ENCODE measurements around the gene DNAH1. TPM values are rescaled to one million over a fixed set of nuclear protein-coding genes. Genes with fewer than 3 reads are reported as not detected.

Gene DNAH1
- total and polyA plus RNA-seq, 2 donors from 2014 or later, result 1.7 to 12.1 TPM

GRCh38 chr3:52298149-52299098, 17.7 kb upstream of the DNAH1 start:
- Histone ChIP-seq H3K4me1 (ENCODE audit: control insufficient read depth in 2 of 3, insufficient read depth in 2 of 3, low read depth in 1 of 3, low read length in 3 of 3) (peaks cover 0 to 7% (median 0%) of the 10 kb centered on the region in 3 donors), H3K27me3 (ENCODE audit: control insufficient read depth, insufficient read depth, low read length) (no peaks in the 10 kb centered on the region), H3K9me3 (ENCODE audit: control insufficient read depth in 2 of 3, insufficient read depth in 1 of 3, low read length in 3 of 3) (no peaks in the 10 kb centered on the region), H3K36me3 (ENCODE audit: control insufficient read depth in 2 of 3, insufficient read depth in 3 of 3, low read length in 3 of 3) (peaks cover 0 to 3% (median 0%) of the 10 kb centered on the region in 3 donors), H3K9ac (ENCODE audit: low read length in 3 of 3) (no peak overlapping the region), H3K4me3 (ENCODE audit: low read length in 3 of 3) (peak overlapping the region in 1 of 3 donors; percentile 23), H3K27ac (ENCODE audit: low read depth in 2 of 2, low read length in 2 of 2) (no peak overlapping the region)
- no peak for TF ChIP-seq CTCF (IDR thresholded peaks at IDR 0.05; ENCODE audit: borderline replicate concordance, extremely low read depth, insufficient read depth)
- intact Hi-C loops (cut with DNase I), result no loop called here
- no peak for FAIRE-seq
- DNase-seq, result peak in 4 of 5 donors; percentile 76 to 92 (median 86)

GRCh38 chr3:52299247-52299878, 16.8 kb upstream of the DNAH1 start:
- no peaks in the 10 kb centered on the region for H3K9me3 ChIP-seq (ENCODE audit: control insufficient read depth in 2 of 3, insufficient read depth in 1 of 3, low read length in 3 of 3)
- H3K27me3 ChIP-seq (ENCODE audit: control insufficient read depth, insufficient read depth, low read length), result no peaks in the 10 kb centered on the region
- peaks cover 0 to 7% (median 0%) of the 10 kb centered on the region in 3 donors for H3K4me1 ChIP-seq (ENCODE audit: control insufficient read depth in 2 of 3, insufficient read depth in 2 of 3, low read depth in 1 of 3, low read length in 3 of 3)
- DNase-seq, result no peak
- intact Hi-C loops (cut with DNase I), result no loop called here
- no peaks in the 10 kb centered on the region for H3K36me3 ChIP-seq (ENCODE audit: control insufficient read depth in 2 of 3, insufficient read depth in 3 of 3, low read length in 3 of 3)
- no peak overlapping the region for H3K4me3 ChIP-seq (ENCODE audit: low read length in 3 of 3)
- no peak for FAIRE-seq
- no peak overlapping the region for H3K9ac ChIP-seq (ENCODE audit: low read length in 3 of 3)
- no peak for TF ChIP-seq CTCF (IDR thresholded peaks at IDR 0.05; ENCODE audit: borderline replicate concordance, extremely low read depth, insufficient read depth)
- H3K27ac ChIP-seq (ENCODE audit: low read depth in 2 of 2, low read length in 2 of 2), result no peak overlapping the region

GRCh38 chr3:52299879-52300611, 16.1 kb upstream of the DNAH1 start:
- Histone ChIP-seq H3K9me3 (ENCODE audit: control insufficient read depth in 2 of 3, insufficient read depth in 1 of 3, low read length in 3 of 3) (no peaks in the 10 kb centered on the region), H3K27me3 (ENCODE audit: control insufficient read depth, insufficient read depth, low read length) (no peaks in the 10 kb centered on the region), H3K36me3 (ENCODE audit: control insufficient read depth in 2 of 3, insufficient read depth in 3 of 3, low read length in 3 of 3) (no peaks in the 10 kb centered on the region), H3K4me3 (ENCODE audit: low read length in 3 of 3) (no peak overlapping the region), H3K9ac (ENCODE audit: low read length in 3 of 3) (no peak overlapping the region), H3K4me1 (ENCODE audit: control insufficient read depth in 2 of 3, insufficient read depth in 2 of 3, low read depth in 1 of 3, low read length in 3 of 3) (peaks cover 0 to 7% (median 0%) of the 10 kb centered on the region in 3 donors), H3K27ac (ENCODE audit: low read depth in 2 of 2, low read length in 2 of 2) (no peak overlapping the region)
- peak; percentile 20 for TF ChIP-seq CTCF (IDR thresholded peaks at IDR 0.05; ENCODE audit: borderline replicate concordance, extremely low read depth, insufficient read depth)
- intact Hi-C loops (cut with DNase I), result no loop called here
- DNase-seq (peak in 4 of 5 donors; percentile 74 to 85 (median 82)), FAIRE-seq (no peak)
